ENCODE measurements around the gene TP53TG3B.
"Not testable (repeated sequence)": the region's sequence is repeated elsewhere in the genome, so short reads cannot be mapped to it uniquely, and the experiment has no call there.

DNA sequence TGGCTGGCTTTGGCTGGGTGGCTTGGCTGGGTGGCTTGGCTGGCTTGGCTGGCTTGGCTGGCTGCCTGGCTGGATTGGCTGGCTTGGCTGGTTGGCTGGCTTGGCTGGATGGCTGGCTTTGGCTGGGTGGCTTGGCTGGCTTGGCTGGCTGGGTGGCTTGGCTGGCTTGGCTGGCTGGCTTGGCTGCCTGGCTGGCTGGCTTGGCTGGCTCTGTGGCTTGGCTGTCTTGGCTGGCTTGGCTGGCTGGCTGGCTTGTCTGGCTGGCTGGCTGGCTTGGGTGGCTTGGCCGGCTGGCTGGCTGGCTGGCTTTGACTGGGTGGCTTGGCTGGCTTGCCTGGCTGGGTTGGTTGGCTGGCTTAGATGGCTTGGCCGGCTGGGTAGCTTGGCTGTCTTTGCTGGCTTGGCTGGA, 22.1 kb upstream of the TP53TG3B start:
- TF ChIP-seq, protein P1, sequence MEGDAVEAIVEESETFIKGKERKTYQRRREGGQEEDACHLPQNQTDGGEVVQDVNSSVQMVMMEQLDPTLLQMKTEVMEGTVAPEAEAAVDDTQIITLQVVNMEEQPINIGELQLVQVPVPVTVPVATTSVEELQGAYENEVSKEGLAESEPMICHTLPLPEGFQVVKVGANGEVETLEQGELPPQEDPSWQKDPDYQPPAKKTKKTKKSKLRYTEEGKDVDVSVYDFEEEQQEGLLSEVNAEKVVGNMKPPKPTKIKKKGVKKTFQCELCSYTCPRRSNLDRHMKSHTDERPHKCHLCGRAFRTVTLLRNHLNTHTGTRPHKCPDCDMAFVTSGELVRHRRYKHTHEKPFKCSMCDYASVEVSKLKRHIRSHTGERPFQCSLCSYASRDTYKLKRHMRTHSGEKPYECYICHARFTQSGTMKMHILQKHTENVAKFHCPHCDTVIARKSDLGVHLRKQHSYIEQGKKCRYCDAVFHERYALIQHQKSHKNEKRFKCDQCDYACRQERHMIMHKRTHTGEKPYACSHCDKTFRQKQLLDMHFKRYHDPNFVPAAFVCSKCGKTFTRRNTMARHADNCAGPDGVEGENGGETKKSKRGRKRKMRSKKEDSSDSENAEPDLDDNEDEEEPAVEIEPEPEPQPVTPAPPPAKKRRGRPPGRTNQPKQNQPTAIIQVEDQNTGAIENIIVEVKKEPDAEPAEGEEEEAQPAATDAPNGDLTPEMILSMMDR (IDR thresholded peaks at IDR 0.05; ENCODE audit: extremely low read depth in 1 of 2, insufficient read depth in 1 of 2, low read depth in 1 of 2, low read length in 2 of 2): not testable (repeated sequence)
- TF ChIP-seq POLR2A (IDR thresholded peaks at IDR 0.05; ENCODE audit: low read depth, low read length); EZH2 (IDR thresholded peaks at IDR 0.05; ENCODE audit: borderline replicate concordance, low read depth, low read length, severe bottlenecking); JUN (IDR thresholded peaks at IDR 0.05; ENCODE audit: borderline replicate concordance, insufficient read depth, insufficient read length, low read depth): not testable (repeated sequence)

All from endothelial cell of umbilical vein (primary cell).